MCF 10A (cell line): ENCODE measurements around the gene DCUN1D3. TPM values are rescaled to one million over a fixed set of nuclear protein-coding genes. Genes with fewer than 3 reads are reported as not detected.

Experiments used
- Bru-seq: library from RNA; stranded (reverse); fragments of 400-500 nt; gene quantifications from one replicate; lab custom pipeline; 2021; lab: Mats Ljungman, UMichigan
- BruChase-seq, 2 experiments: library from RNA; stranded (reverse); fragments of 400-500 nt; gene quantifications; one replicate each; lab custom pipeline; 2021; lab: Mats Ljungman, UMichigan
- BruUV-seq: library from RNA; stranded (reverse); fragments of 400-500 nt; replicated peaks from 2 replicates; lab custom pipeline; 2021; lab: Mats Ljungman, UMichigan
- CTCF ChIA-PET: fragments of 300-600 bp; sonication (Branson Sonifier 250); formaldehyde crosslinking; extraction: SDS; loops from one replicate; lab custom pipeline; 2021; ENCODE audit warnings: antibody characterized with exemption, inconsistent platforms; lab: Yijun Ruan, JAX
- POLR2A ChIA-PET: fragments of 300-600, 350-650 bp; sonication (Branson Sonifier 250); formaldehyde crosslinking; extraction: SDS; loops from one replicate; lab custom pipeline; 2020; ENCODE audit warnings: antibody characterized with exemption, inconsistent platforms; lab: Yijun Ruan, JAX
- DNase-seq: peaks from one replicate; pipeline ENCODE4 v3.0.0-alpha.2; 2018; ENCODE audit not compliant: unreplicated experiment
- H3K27ac Mint-ChIP-seq: one replicate; pipeline ENCODE4 v1.8.0; 2022; ENCODE audit warnings: mild to moderate bottlenecking, low read depth, mixed read lengths; ENCODE audit not compliant: unreplicated experiment
- H3K27me3 Mint-ChIP-seq: one replicate; pipeline ENCODE4 v1.8.0; 2022; ENCODE audit warnings: mixed read lengths; ENCODE audit not compliant: insufficient read depth, unreplicated experiment
- H3K36me3 Mint-ChIP-seq: one replicate; pipeline ENCODE4 v1.8.0; 2022; ENCODE audit warnings: mild to moderate bottlenecking, moderate library complexity, mixed read lengths; ENCODE audit not compliant: insufficient read depth, unreplicated experiment
- H3K4me1 Mint-ChIP-seq: one replicate; pipeline ENCODE4 v1.8.0; 2022; ENCODE audit warnings: mixed read lengths; ENCODE audit not compliant: insufficient read depth, unreplicated experiment
- H3K4me3 Mint-ChIP-seq: one replicate; pipeline ENCODE4 v1.8.0; 2022; ENCODE audit warnings: mild to moderate bottlenecking, moderate library complexity, mixed read lengths; ENCODE audit not compliant: unreplicated experiment
- H3K9me3 Mint-ChIP-seq: one replicate; pipeline ENCODE4 v1.8.0; 2022; ENCODE audit warnings: mixed read lengths; ENCODE audit not compliant: unreplicated experiment
- CTCF ChIP-seq: fragments of 200-600 bp; IDR thresholded peaks from one replicate; pipeline ENCODE4 v1.8.0; 2022; ENCODE audit warnings: antibody characterized with exemption, mild to moderate bottlenecking; ENCODE audit not compliant: unreplicated experiment
- intact Hi-C: fragments of 100-400 bp; cut with micrococcal nuclease; formaldehyde crosslinking; loops from 2 replicates; pipeline ENCODE4 v1.14.1; 2022
- long read RNA-seq: library from polyadenylated mRNA; stranded (forward); transcript quantifications from one replicate; pipeline ENCODE4 v2.0.0, GENCODE V29; 2022
- total RNA-seq: library from RNA; stranded (reverse); gene quantifications from 2 replicates; pipeline ENCODE4 v1.2.3, GENCODE V29; 2022

The DCUN1D3 gene
- total RNA-seq: 31.0 and 31.7 TPM in 2 replicates
- Bru-seq, nascent RNA: percentile 95 among the genes with signal in this experiment
- percentile 95 among the genes with signal in this experiment for BruChase-seq, experiment 1, labeled RNA remaining after a 6-hour chase
- percentile 99 among the genes with signal in this experiment for BruChase-seq, experiment 2, labeled RNA remaining after a 2-hour chase
- long read RNA-seq, full-length matches to known transcripts: 6 of 19 reads
- long read RNA-seq, partial matches to known transcripts: 1 of 19 reads
- long read RNA-seq, other reads (novel, unspliced or antisense): 12 of 19 reads

- ChIA-PET CTCF (interaction anchor here (0.6 to 5.3 kb wide), 12 partner anchors 14 to 257 kb away, joined by 3 to 47 read pairs (median 4); no protein-coding TSS in a partner anchor), POLR2A (interaction anchor here (0.5 to 16.0 kb wide), 22 partner anchors 9 to 980 kb away, joined by 3 to 343 read pairs (median 6); partner anchors contain the start of genes ERI2, LDAF1 and REXO5)
- no peaks in the 10 kb centered on the region for H3K9me3 Mint-ChIP-seq
- H3K4me3 Mint-ChIP-seq: peak within 1 kb of the TSS; percentile 75
- peaks cover 47% of the 10 kb centered on the region for H3K36me3 Mint-ChIP-seq
- DNase-seq: peak; percentile 99
- TF ChIP-seq CTCF: no peak
- no peaks in the 10 kb centered on the region for H3K27me3 Mint-ChIP-seq
- intact Hi-C loops: loop anchor here (2.0 to 5.0 kb wide), 3 partner anchors 94 to 402 kb away; partner anchors contain the start of genes ERI2 and REXO5
- no TSS peak for BruUV-seq
- H3K4me1 Mint-ChIP-seq: peaks cover 63% of the 10 kb centered on the region
- H3K27ac Mint-ChIP-seq: peak within 1 kb of the TSS; percentile 97
Measured at GRCh38 chr16:20900299-20901067, at the start of gene DCUN1D3, which contains the start of gene LYRM1. Gene DCUN1D3 (minus strand): TSS chr16:20900358. CDS start chr16:20862538, 37,820 bp downstream. Gene LYRM1 (plus strand): TSS chr16:20900771. CDS start chr16:20915556, 14,785 bp downstream.

- intact Hi-C loops: no loop called here
- CTCF ChIA-PET: interaction anchor here (1.7 kb wide), 3 partner anchors 11 to 100 kb away, joined by 3 to 10 read pairs (median 4); no protein-coding TSS in a partner anchor
- no peak overlapping the region for H3K27ac Mint-ChIP-seq
- no peaks in the 10 kb centered on the region for H3K27me3 Mint-ChIP-seq
- BruUV-seq: no TSS peak
- no peak for TF ChIP-seq CTCF
- POLR2A ChIA-PET: no interaction called here
- no peaks in the 10 kb centered on the region for H3K4me1 Mint-ChIP-seq
- H3K9me3 Mint-ChIP-seq: no peaks in the 10 kb centered on the region
- no peak overlapping the region for H3K4me3 Mint-ChIP-seq
- DNase-seq: no peak
- peaks cover 3% of the 10 kb centered on the region for H3K36me3 Mint-ChIP-seq
Measured at GRCh38 chr16:20949660-20950059, 49.5 kb upstream of the DCUN1D3 start.

DNA sequence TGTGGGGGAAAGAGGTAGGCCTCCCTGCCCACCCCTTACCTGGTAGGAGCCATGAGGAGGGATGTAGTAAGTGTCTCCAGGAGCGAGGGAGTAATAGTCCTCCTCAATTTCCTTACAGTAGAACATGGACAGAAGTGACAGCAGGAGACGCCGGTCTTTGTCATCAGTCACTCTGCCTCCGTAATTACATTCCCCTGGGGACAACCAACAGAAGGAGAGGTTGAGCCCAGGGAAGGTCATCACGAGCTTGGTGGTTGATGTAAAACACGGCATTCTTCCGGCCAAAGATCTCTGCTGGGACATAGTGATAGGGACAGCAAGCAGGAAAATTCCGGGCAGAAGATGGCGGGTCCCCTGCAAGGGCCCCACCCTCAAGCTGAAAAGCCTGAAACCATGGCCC is 48.3 kb upstream of the DCUN1D3 start:
- Mint-ChIP-seq H3K27me3 (no peaks in the 10 kb centered on the region), H3K27ac (no peak overlapping the region), H3K4me3 (no peak overlapping the region), H3K36me3 (peaks cover 6% of the 10 kb centered on the region), H3K4me1 (no peaks in the 10 kb centered on the region), H3K9me3 (no peaks in the 10 kb centered on the region)
- no peak for DNase-seq
- ChIA-PET CTCF (interaction anchor here (1.7 kb wide), 1 partner anchor 98 kb away, joined by 3 read pairs; no protein-coding TSS in a partner anchor), POLR2A (interaction anchor here (0.7 kb wide), 1 partner anchor 29 kb away, joined by 3 read pairs; no protein-coding TSS in a partner anchor)
- no TSS peak for BruUV-seq
- intact Hi-C loops: no loop called here
- TF ChIP-seq CTCF: no peak
